ENCODE data around the gene TMEM114.

- TF ChIP-seq EZH2 (IDR thresholded peaks at IDR 0.05; ENCODE audit: borderline replicate concordance, insufficient read depth, low read length, poor library complexity, severe bottlenecking) (no peak), POLR2AphosphoS5 (IDR thresholded peaks at IDR 0.05) (no peak), CTCF (IDR thresholded peaks at IDR 0.05; ENCODE audit: poor library complexity, severe bottlenecking) (no peak)
- TF ChIP-seq, protein P1, sequence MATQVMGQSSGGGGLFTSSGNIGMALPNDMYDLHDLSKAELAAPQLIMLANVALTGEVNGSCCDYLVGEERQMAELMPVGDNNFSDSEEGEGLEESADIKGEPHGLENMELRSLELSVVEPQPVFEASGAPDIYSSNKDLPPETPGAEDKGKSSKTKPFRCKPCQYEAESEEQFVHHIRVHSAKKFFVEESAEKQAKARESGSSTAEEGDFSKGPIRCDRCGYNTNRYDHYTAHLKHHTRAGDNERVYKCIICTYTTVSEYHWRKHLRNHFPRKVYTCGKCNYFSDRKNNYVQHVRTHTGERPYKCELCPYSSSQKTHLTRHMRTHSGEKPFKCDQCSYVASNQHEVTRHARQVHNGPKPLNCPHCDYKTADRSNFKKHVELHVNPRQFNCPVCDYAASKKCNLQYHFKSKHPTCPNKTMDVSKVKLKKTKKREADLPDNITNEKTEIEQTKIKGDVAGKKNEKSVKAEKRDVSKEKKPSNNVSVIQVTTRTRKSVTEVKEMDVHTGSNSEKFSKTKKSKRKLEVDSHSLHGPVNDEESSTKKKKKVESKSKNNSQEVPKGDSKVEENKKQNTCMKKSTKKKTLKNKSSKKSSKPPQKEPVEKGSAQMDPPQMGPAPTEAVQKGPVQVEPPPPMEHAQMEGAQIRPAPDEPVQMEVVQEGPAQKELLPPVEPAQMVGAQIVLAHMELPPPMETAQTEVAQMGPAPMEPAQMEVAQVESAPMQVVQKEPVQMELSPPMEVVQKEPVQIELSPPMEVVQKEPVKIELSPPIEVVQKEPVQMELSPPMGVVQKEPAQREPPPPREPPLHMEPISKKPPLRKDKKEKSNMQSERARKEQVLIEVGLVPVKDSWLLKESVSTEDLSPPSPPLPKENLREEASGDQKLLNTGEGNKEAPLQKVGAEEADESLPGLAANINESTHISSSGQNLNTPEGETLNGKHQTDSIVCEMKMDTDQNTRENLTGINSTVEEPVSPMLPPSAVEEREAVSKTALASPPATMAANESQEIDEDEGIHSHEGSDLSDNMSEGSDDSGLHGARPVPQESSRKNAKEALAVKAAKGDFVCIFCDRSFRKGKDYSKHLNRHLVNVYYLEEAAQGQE (IDR thresholded peaks at IDR 0.05; ENCODE audit: borderline replicate concordance), result no peak
Observed at GRCh38 chr16:8581831-8582580, 8.3 kb downstream of the TMEM114 start.
